ENCODE measurements around the gene MFN2.
"Not testable (repeated sequence)": the region's sequence is repeated elsewhere in the genome, so short reads cannot be mapped to it uniquely, and the experiment has no call there.

MFN2 gene

GRCh38 chr1:12019858-12020509, 39.7 kb downstream of the MFN2 start:
- in situ Hi-C loops (cut with MboI; ENCODE audit: low sequenced_read_pairs), result no loop called here

GRCh38 chr1:12021616-12022015, 41.4 kb downstream of the MFN2 start:
- in situ Hi-C loops (cut with MboI; ENCODE audit: low sequenced_read_pairs), result no loop called here

- in situ Hi-C loops (cut with MboI; ENCODE audit: low sequenced_read_pairs), result no loop called here
Measured at GRCh38 chr1:12022036-12022435, 41.8 kb downstream of the MFN2 start.

- in situ Hi-C loops (cut with MboI; ENCODE audit: low sequenced_read_pairs), result no loop called here
Measured at GRCh38 chr1:12026586-12026985, 46.3 kb downstream of the MFN2 start.

- in situ Hi-C loops (cut with MboI; ENCODE audit: low sequenced_read_pairs), result no loop called here
Measured at GRCh38 chr1:12028248-12028647, 48.0 kb downstream of the MFN2 start.

- in situ Hi-C loops (cut with MboI; ENCODE audit: low sequenced_read_pairs), result no loop called here
Measured at GRCh38 chr1:12028957-12029511, 48.8 kb downstream of the MFN2 start.

GRCh38 chr1:12029720-12030339, 49.6 kb downstream of the MFN2 start:
- in situ Hi-C loops (cut with MboI; ENCODE audit: low sequenced_read_pairs), result no loop called here

GRCh38 chr1:12031039-12031980, 51.1 kb downstream of the MFN2 start:
- in situ Hi-C loops (cut with MboI; ENCODE audit: low sequenced_read_pairs), result no loop called here

- in situ Hi-C loops (cut with MboI; ENCODE audit: low sequenced_read_pairs), result no loop called here
Measured at GRCh38 chr1:12032161-12032621, 51.9 kb downstream of the MFN2 start.

GRCh38 chr1:12033441-12033840, 53.2 kb downstream of the MFN2 start:
- in situ Hi-C loops (cut with MboI; ENCODE audit: low sequenced_read_pairs), result not testable (repeated sequence)

- in situ Hi-C loops (cut with MboI; ENCODE audit: low sequenced_read_pairs), result no loop called here
Measured at GRCh38 chr1:12034381-12034801, 54.1 kb downstream of the MFN2 start.

GRCh38 chr1:12035312-12035711, 55.1 kb downstream of the MFN2 start:
- in situ Hi-C loops (cut with MboI; ENCODE audit: low sequenced_read_pairs), result no loop called here

GRCh38 chr1:12037486-12038355, 57.5 kb downstream of the MFN2 start:
- in situ Hi-C loops (cut with MboI; ENCODE audit: low sequenced_read_pairs), result no loop called here

GRCh38 chr1:12038356-12039163, 58.3 kb downstream of the MFN2 start:
- in situ Hi-C loops (cut with MboI; ENCODE audit: low sequenced_read_pairs), result no loop called here

- in situ Hi-C loops (cut with MboI; ENCODE audit: low sequenced_read_pairs), result no loop called here
Measured at GRCh38 chr1:12039164-12039525, 58.9 kb downstream of the MFN2 start.

GRCh38 chr1:12039824-12040456, 59.7 kb downstream of the MFN2 start:
- in situ Hi-C loops (cut with MboI; ENCODE audit: low sequenced_read_pairs), result not testable (repeated sequence)

GRCh38 chr1:12040457-12041051, 60.3 kb downstream of the MFN2 start:
- in situ Hi-C loops (cut with MboI; ENCODE audit: low sequenced_read_pairs), result no loop called here

GRCh38 chr1:12044187-12044877, 64.1 kb downstream of the MFN2 start:
- in situ Hi-C loops (cut with MboI; ENCODE audit: low sequenced_read_pairs), result not testable (repeated sequence)
